ENCODE measurements around the gene GNG13.
"Not testable (repeated sequence)": the region's sequence is repeated elsewhere in the genome, so short reads cannot be mapped to it uniquely, and the experiment has no call there.

Gene GNG13

GRCh38 chr16:760545-761343 is 39.8 kb downstream of the GNG13 start, which contains the start of gene MSLN:
Gene MSLN (plus strand): TSS chr16:760734. CDS start chr16:762681, 1,947 bp downstream.
- DNase-seq, result no peak

- DNase-seq, result no peak
Measured at GRCh38 chr16:760065-760464, 40.5 kb downstream of the GNG13 start.

GRCh38 chr16:759110-759910 is 41.2 kb downstream of the GNG13 start:
- DNase-seq, result no peak

- DNase-seq, result no peak
Measured at GRCh38 chr16:756428-756827, 44.1 kb downstream of the GNG13 start.

- no peak for DNase-seq
Measured at GRCh38 chr16:754656-755055, 45.9 kb downstream of the GNG13 start.

- DNase-seq, result not testable (repeated sequence)
Measured at GRCh38 chr16:754121-754607, 46.4 kb downstream of the GNG13 start.

GRCh38 chr16:752007-752312 is 48.6 kb downstream of the GNG13 start:
- DNase-seq, result no peak

- no peak for DNase-seq
Measured at GRCh38 chr16:751152-752006, 49.2 kb downstream of the GNG13 start.

GRCh38 chr16:750485-750884 is 50.0 kb downstream of the GNG13 start:
- no peak for DNase-seq

GRCh38 chr16:749010-749409 is 51.5 kb downstream of the GNG13 start:
- peak; percentile 64 for DNase-seq

Measured in fibroblast of skin of right biceps (primary cell).